GM12801 (cell line): Measurements from ENCODE around the gene LRCH1.

Experiments
- CTCF ChIP-seq: IDR thresholded peaks from one replicate; pipeline ENCODE4 v1.5.1; 2011; ENCODE audit warnings: control low read depth; ENCODE audit not compliant: insufficient read length; ENCODE audit errors: extremely low read depth

Gene LRCH1

GRCh38 chr13:46672338-46673090, 119.5 kb downstream of the LRCH1 start:
- no peak for TF ChIP-seq CTCF

GRCh38 chr13:46675016-46675415, 122.0 kb downstream of the LRCH1 start:
- no peak for TF ChIP-seq CTCF

GRCh38 chr13:46676378-46676725, 123.4 kb downstream of the LRCH1 start:
- TF ChIP-seq CTCF = no peak

GRCh38 chr13:46679369-46680120, 126.6 kb downstream of the LRCH1 start:
- TF ChIP-seq CTCF = no peak

- no peak for TF ChIP-seq CTCF
These were observed 129.0 kb downstream of the LRCH1 start for GRCh38 chr13:46682015-46682414.

GRCh38 chr13:46682707-46683106, 129.7 kb downstream of the LRCH1 start:
- TF ChIP-seq CTCF = no peak

- TF ChIP-seq CTCF = no peak
These were observed 130.8 kb downstream of the LRCH1 start for GRCh38 chr13:46683676-46684260.
